NCI-H2029 (cell line): ENCODE results near the gene MT1M.
A peak's percentile ranks its signal among the peaks of the same experiment; 100 is the strongest.
"Not testable (repeated sequence)": the region's sequence is repeated elsewhere in the genome, so short reads cannot be mapped to it uniquely, and the experiment has no call there.

Experiments used
- DNase-seq: peaks from one replicate; lab custom pipeline; 2025; lab: John Stamatoyannopoulos, UW

MT1M gene

GRCh38 chr16:56608876-56609462, 23.5 kb upstream of the MT1M start:
- DNase-seq = no peak

GRCh38 chr16:56609463-56609921, 23.0 kb upstream of the MT1M start:
- DNase-seq = peak; percentile 37

GRCh38 chr16:56610017-56610608, 22.3 kb upstream of the MT1M start:
- DNase-seq = no peak

- DNase-seq = no peak
Measured at GRCh38 chr16:56610609-56611111, 21.8 kb upstream of the MT1M start.

- no peak for DNase-seq
Measured at GRCh38 chr16:56611281-56611833, 21.1 kb upstream of the MT1M start.

- no peak for DNase-seq
Measured at GRCh38 chr16:56613706-56614105, 18.8 kb upstream of the MT1M start.

GRCh38 chr16:56614549-56614991, 17.9 kb upstream of the MT1M start:
- DNase-seq = no peak

- DNase-seq = no peak
Measured at GRCh38 chr16:56615353-56615752, 17.1 kb upstream of the MT1M start.

- DNase-seq = no peak
Measured at GRCh38 chr16:56616608-56617211, 15.7 kb upstream of the MT1M start.

- no peak for DNase-seq
Measured at GRCh38 chr16:56617212-56618085, 15.0 kb upstream of the MT1M start.

GRCh38 chr16:56618138-56618537, 14.3 kb upstream of the MT1M start:
- DNase-seq = no peak

GRCh38 chr16:56620339-56620897, 12.0 kb upstream of the MT1M start:
- no peak for DNase-seq

- DNase-seq = not testable (repeated sequence)
Measured at GRCh38 chr16:56621665-56622445, 10.6 kb upstream of the MT1M start.

GRCh38 chr16:56623184-56623583, 9.3 kb upstream of the MT1M start:
- DNase-seq = not testable (repeated sequence)

GRCh38 chr16:56623637-56624036, 8.8 kb upstream of the MT1M start:
- DNase-seq = no peak

- peak; percentile 50 for DNase-seq
Measured at GRCh38 chr16:56625140-56625942, 7.1 kb upstream of the MT1M start, which contains the start of gene MT1E. Gene MT1E, plus strand, starts transcription at chr16:56625781. Its CDS starts 71 bp downstream, at chr16:56625852.

- DNase-seq = no peak
Measured at GRCh38 chr16:56625943-56626654, 6.4 kb upstream of the MT1M start.

- no peak for DNase-seq
Measured at GRCh38 chr16:56626685-56627084, 5.8 kb upstream of the MT1M start.
